Left cardiac atrium (tissue), 4 donors: ENCODE data around the gene TSHZ1. TPM values are rescaled to one million over a fixed set of nuclear protein-coding genes. Genes with fewer than 3 reads are reported as not detected.

Experiments
- ATAC-seq, 2 donors: fragments of 200-7000 bp; cut with Tn5 transposase; one replicate each; pipeline ENCODE4 v1.9.1; 2020; ENCODE audit warnings: mild to moderate bottlenecking in 2 of 2, moderate library complexity in 2 of 2
- DNase-seq: peaks from one replicate; pipeline ENCODE4 v3.0.0-alpha.2; 2020
- intact Hi-C, 2 donors: fragments of 100-400 bp; cut with DNase I; formaldehyde crosslinking; loops; one replicate each; pipeline versions ENCODE4 v1.14.1 to v1.15.1; 2022 to 2023
- total RNA-seq, 2 donors: library from RNA; stranded (reverse); fragmentation: NEBNext Ultra II Directional; extraction: Animal tissue kit (Norgen Biotek cat#: 25700); gene quantifications; one replicate each; pipeline ENCODE4 v1.2.1, GENCODE V29; 2021
- donor health status: DM: no; HTN: yes; CAD: no.
- donor health status: DM: no; HTN: yes; CAD: no; lungs with severe emphysema.
- donor health status: DM: yes; HTN: yes; CAD: no.
- donor health status: Dilated cardiomyopathy.

The TSHZ1 gene
- total RNA-seq, 2 donors from 2014 or later, result 14.0 to 22.6 TPM

DNA sequence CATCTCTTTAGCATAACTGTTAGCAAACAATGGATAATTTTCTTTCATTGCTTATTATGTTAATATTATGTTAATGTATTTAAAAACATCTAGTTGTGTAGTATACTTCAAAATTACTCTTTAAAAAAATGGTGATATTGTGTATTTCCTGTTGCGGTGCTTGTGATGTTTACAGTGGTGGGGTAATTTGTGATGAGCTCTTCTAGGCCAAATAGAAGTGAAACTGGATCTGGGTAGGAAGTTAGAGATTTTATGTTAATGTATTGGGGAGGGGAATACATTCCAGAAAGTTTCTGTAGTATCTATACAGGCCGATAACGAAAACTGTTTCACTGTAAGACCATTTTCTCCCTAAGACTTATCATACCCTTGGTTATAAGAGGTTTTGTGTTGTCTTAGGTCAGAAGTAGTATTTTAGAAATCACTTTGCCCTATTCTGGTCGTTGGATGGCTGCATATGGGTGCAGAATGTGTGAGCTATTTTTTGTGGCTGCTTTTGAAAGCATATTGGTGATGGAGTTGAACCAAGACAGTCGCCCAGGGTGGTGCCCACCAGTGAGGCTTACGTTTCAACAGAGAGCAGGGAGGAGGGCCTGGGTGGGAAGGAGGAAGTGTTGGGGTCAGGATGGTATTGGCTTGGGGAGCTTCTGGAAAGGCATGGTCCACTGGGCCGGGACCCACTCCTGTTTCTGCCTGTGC lies 5.8 kb downstream of the TSHZ1 start:
- ATAC-seq, result no peak
- no peak for DNase-seq
- intact Hi-C loops, result no loop called here

DNA sequence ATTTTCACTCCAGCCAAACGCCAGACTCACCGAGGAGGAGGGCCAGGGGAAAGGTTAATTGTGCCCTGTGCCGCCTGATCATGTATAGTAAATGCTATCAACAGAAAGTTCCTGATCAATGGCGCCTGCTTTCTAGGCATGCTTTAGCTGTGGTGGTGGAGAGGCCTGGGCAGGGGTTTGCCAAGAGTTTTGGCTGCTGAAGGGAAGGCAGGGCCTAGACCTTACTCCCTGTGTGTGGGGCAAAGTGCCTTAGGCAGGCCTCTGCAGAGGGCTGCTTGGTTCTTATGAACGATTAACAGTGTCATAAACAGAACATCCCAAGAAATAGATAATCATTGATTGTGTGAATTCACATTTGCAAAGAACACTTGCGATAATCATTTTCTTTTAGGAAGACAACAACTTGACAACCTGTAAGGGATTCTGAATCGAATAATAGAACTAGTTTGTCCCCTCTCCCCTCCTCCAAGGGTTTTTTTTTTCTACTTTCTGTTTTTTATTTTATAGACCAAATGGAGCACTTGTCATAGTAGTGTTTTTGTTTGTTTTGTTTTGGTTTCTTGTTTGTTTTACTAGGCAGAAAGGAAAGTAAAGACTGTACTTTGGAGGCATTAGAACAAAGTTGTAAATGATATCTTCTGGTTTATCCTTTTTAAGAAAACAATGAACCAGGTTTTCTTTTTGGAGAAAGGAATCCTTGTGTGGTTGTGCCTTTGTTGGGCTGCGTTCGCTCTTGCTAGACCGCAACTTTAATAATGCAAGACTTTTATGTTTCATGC lies 6.5 kb downstream of the TSHZ1 start:
- ATAC-seq (peak in 1 of 2 donors; percentile 27), DNase-seq (no peak)
- intact Hi-C loops, result no loop called here

DNA sequence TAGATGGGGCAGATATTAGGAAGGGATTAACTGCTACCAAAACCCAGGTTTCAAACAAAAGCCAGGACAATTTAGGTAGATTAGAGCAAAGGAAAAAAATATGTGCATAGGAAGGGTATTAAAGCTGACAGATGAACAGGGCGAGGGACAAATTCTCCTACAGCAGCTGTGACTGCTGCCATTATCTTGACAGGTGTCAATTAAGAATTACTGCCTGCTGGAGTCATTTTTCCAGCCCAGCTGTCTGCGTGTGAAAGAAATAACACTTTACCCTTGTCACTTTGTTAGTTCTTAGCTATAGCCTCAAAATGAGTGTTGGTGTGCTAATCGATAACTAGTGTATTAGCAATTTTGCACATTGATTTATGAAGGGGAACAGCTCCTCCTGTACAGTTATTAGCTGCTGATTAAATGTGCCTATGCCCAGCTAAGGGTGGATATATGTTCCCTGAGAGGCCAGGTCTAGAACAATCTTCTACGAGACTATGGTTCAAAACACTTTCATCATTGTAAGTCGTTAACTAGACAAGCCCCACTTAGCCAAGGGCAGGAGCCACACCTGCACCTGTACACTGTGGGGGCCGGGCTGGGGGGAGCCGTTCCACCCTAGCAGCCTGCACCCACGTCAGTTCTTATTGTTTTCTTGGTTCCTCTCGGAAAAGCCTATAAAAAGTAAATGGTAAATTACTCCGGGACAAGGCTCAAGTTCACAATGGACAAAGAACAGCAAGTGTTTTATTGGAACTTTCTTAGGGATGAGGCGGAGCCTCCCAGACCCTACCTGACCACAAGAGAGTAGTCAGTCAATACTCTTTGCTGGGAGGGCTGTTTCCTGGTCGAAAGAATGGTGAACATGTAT lies 7.7 kb downstream of the TSHZ1 start:
- intact Hi-C loops, result no loop called here
- no peak for DNase-seq
- no peak for ATAC-seq

DNA sequence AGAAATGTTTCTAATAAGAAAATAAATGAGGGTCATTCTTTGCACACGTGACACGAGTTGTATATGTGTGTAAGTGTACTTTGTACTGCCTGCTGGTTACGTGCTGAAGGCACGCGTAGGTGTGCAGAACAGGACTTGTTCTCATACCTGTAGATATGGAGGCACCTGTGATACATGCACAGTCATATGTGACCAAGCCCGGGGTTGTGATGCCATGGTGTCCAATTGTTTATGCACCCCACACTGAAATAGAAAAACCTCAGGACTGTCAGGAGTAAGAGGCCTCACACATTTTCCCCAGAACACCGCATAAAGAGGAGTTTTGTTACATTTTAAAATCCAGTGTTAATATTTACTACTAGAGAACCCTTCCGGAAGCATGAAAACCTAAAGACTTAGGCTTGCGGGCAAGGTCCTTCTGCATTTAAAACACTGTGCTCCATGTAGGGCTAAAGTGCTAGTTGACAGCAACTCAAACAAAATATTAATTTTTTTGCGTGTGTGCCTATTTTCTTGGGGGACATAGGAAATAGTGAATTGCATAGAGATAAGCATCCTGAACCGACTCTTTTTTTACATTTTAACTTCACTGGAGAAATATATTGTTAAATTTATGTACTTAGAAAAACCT lies 9.3 kb downstream of the TSHZ1 start:
- ATAC-seq (no peak), DNase-seq (no peak)
- intact Hi-C loops, result no loop called here

DNA sequence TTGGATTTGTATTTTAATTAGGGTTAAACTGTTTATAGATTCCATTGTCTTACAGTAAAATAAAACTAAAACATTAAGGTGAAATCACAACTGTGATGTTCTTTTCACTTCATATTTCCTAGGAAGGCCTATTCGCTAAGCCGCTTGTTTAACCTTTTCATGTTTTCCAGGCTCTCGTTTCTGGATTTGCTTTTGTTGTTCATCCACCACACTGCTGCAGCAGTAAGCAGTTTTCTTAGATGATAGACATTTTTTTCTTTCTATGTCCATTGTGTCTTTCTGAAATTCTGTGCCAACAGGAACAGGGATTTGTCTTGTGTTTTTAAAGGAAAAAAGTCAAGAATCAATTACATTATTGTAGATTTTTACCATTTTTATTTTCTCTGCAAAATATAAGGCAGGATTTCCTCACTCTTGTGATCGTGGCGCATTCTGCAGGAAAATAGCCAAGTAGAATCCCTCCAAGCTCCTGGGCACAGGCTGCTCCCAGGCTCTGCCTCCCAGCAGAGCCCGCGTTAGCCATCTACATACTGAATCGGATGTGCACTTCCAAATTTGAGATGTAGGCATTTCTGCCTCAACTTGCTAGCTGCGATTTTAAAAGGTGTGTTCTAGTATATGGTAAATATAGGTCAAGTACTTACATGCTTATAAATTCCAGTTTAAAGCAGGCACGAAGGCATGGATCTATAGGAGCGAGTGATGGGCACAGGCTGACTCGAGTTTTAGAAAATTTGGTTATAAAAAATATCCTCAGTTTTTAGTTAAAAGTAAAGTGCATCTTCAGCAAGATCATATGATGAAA lies 10.2 kb downstream of the TSHZ1 start:
- intact Hi-C loops, result no loop called here
- DNase-seq (no peak), ATAC-seq (peak in 1 of 2 donors; percentile 43)

DNA sequence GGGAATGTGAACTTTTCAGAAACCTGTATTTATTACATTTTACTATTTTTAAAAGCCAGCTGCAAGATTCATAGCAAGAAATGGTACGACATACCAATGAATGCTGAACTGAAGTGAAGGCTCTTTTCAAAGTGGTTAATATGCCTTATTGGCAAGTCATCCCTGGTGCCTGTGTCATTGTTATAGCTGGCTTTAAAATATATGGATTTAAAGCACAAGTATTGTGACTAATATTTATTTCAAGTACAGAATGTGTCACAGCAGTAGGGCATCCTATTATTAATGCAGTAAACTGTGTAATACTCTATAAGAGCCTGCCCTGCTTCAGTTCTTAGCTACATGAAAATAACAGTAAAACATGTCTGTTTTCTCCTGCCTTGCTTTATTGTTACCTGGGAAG lies 10.8 kb downstream of the TSHZ1 start:
- intact Hi-C loops, result no loop called here
- no peak for ATAC-seq
- DNase-seq, result no peak

DNA sequence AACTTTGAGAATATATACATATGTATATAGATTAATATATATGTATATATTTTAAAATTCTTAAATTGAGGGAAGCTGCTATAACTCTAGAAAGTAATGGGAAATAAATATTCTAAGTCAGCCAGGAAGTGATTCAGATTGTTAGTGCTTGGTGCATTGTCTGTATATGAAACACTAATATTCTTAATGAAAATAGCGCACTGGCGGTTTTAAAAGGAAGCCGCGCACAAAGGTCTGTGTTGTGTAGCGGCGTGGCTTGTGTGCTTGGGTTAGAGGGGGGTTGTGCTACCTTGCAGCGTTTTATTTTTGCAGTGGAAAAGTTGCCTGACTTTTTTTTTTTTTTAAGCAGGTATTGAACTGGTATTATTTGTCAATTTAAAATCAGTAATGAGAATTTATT lies 11.3 kb downstream of the TSHZ1 start:
- intact Hi-C loops, result no loop called here
- no peak for DNase-seq
- no peak for ATAC-seq

DNA sequence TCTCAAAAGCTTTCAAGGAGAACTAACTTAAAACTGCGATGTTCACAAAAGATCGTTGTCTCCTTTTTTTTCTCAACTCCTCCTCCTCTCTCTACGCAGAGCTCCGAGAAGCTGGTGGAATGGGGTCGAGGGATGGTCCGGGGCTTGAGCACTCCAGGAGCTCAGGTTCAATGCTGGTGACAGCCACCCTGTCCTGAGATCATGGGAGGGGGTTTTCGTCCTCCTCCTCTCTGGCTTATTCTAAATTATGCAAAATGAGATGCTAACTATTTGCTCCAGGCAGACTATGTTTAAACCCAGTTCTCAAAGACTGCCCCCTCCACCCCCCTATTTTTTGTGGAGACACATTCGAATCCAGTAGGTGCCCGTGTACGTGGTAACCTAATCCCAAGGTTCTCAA lies 11.8 kb downstream of the TSHZ1 start:
- DNase-seq (no peak), ATAC-seq (no peak)
- intact Hi-C loops, result no loop called here

DNA sequence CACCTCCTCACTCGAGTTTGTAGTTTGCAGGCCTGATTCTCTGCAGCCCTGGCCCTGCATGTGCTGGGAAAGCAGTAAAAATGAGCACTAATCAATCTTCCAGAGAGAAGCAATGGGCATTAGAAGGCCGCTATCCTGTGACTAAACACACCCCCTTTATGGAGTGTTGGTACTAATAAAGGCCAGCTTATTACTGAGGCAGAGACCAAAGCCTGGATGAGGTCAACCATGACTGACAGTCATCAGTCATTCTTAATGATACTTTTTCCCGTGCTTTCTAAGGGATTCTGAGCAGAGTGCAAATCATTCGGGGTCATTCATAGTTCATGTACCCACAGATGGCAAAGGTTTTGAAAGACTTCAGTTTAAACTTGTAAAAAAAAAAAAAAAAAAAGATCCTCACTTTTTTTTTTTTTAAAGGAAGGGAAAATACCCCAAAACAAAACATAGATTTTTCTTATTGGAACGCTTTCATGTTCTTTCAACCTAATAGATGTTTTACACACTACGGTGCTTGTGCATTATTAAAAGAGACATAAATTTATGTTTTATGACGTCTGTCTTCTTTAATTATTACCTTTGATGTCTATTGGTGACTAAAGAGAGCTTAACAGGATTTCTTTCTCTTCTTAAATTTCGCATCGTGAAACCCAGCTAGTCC lies 13.2 kb downstream of the TSHZ1 start:
- intact Hi-C loops, result no loop called here
- DNase-seq (no peak), ATAC-seq (no peak)

DNA sequence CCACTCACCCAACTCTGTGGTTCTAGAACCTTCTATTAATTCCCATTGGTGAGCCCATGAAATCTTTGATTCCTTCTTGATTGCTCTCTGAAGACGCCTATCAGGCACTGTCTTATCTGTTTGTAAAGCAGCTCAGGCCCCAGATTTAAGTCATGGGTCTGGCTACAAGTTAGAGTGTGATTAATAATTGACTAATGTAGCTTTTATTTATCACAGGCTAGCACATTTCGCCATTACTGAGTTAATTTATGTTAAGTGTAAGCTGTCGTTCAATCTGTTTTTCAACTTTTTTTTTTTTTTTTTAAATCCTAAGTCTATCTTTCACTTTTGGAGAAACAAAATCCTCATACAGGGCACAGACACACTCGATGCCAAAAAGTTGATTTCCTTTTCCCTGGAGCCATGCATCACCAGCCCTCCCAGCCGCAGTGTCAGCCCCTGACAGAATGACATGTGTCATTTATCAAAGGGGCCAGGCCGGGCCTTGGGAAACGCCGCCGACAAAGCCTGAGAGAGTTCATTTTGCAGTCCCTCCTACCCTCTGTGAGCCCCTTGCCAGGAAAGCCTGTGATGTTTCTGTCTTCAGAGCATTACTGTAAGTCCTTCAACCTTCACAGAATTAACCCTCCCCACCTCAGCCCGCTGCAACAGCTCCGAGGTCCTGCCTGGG lies 15.8 kb downstream of the TSHZ1 start:
- ATAC-seq (peak; percentile 42 to 43), DNase-seq (no peak)
- intact Hi-C loops, result no loop called here

DNA sequence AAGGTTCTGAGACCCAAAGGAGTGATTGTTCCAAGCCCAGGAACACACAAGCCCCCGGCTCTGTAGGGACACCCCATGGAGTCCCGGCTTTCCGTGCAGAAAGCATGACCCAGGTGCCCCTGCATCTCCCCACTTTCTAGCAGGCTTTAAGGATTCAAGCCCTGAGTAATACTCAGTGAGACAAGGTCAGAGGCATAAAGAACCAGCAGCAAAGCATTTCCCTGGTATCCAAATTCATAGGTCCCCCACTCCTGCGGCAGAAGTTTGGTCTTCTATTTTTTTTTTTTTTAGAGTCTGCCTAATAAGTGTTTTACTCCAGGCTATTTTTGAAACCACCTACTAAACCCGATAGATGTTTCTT lies 16.3 kb downstream of the TSHZ1 start:
- intact Hi-C loops, result no loop called here
- ATAC-seq (peak; percentile 2 to 8), DNase-seq (no peak)

DNA sequence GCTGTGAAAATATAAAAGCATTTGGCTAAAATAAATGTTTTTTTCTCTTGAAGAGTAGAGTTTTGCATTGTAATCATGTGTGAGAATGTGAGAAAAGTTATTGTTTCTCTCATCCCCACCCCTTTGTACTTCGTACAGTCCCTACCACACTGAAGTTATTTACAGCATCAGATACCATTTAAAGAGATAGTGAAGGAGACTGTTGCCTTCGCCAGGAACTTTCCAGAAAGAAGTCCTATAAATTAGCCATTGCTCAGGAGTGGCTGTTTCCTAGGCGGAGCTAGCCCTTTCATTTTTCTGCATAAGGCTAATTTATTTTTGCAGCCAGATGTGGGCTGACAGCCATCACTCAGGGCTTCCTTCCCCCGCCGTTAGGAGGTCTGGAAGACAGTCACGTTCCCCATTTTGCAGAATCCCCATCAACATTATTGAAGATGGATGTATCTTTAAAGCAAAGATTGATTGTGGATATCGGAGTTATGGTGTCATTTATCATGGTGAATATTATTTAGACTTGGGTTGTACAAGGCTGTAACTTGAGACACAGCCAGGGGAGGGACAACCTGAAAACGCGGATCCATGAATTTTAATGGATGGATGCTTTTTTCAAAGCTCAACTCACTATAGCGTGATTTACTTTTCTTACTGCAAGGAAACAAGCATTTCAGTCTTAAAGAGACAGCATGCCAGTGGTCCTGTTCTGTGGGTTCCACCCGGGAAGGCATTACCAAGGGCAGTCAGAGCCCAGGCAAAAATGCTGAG lies 17.1 kb downstream of the TSHZ1 start:
- peak in 1 of 2 donors; percentile 28 for ATAC-seq
- intact Hi-C loops, result no loop called here

DNA sequence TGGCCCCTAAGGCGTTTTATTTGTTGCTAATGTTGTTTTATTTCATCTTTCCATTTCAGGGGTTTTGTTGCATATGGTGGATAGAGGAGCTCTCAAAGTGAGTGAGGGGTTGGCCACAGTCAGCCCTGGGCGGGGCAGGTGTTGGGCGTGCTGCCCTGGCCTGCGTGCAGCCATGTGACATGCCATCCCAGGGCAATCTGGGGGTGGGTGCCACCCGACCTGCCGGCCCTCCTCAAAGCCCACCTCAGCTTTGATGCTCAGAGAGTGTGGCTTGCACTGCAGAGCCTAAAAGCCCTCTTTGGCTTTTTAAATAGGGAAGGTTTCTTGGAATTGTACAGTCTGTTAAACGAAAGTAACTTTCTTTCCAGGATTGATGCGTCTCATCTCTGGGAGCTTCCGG lies 18.4 kb downstream of the TSHZ1 start:
- intact Hi-C loops, result no loop called here
- ATAC-seq (no peak), DNase-seq (no peak)

More for the DNA sequence above, 17.1 kb downstream of the TSHZ1 start:
- DNase-seq, result no peak

DNA sequence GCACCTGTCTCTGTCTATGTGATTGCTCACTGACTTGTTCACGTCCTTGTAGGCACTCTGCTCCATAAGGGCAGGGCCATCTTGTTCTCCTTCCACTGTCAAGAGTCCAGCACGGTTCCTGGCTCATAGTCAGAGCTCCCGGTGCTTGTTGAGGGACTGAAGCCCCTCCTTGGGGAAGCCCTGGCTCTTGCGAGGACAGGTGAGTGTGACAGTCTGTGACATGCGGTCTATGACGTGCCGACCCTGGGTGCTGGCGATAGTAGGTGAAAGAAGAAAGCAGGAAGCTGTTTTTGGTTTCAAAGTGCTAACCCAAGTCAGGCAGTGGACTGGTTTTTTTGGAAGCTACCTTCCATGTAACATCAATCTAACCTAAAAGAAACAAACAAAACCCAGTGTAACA lies 18.8 kb downstream of the TSHZ1 start:
- DNase-seq (no peak), ATAC-seq (no peak)
- intact Hi-C loops, result no loop called here

DNA sequence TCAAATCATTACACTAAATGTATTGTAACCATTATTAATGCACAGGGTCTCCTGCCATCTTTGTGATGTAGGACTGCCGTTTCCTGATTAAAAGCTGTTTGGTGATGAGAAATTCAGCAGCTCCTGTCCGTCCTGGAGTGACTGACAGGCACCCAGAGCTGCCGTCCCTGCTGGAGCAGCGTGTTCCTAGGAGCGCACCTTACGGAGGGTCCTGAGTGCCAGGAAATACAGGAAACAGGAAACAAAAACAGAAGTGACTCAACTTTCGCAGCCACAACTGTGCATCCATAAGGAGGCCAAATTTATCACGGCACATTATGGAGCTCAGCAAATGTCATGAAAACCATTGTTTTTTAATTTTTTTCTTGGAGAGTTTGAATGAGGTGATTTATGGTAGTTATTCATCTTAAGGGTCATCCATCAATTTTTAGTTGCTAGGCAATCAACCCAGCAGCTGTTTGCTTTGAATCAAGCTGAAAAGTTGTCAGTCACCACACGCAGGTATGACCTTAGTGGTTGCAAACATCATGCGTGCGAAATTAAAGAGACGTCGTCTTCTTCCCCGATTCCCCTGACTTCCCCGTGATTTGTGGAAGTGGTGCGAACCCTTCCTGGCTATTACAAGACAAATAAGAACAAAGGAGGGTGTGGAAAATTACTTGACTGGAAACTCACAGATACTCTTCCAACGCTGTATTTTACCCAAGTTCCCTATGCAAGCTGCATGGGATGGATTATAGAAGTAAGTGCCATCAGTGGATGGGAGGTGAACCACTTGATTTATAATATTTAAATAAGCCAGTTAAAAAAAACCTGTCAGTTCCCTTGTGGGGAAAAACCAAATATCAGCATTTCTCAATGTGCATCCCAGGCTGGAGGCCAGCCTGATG lies 19.8 kb downstream of the TSHZ1 start:
- ATAC-seq, result peak in 1 of 2 donors; percentile 29
- intact Hi-C loops, result no loop called here

DNA sequence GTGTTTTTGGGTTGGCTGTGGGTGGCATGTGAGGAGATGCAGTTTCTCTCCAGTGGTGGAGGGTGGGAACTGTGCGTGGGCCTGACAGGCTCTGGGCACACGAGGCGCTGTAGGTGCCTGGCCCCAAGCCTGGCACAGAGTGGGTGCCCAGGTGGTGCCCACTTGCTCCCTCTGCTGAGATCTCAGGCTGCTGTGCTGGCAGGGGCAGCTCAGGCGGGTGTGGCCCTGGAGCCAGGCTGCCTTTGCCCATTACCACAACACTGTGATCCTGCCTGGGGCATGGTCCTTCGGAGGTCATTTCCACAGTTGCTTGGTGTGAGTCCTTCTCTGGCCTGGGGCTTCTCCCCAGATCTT lies 20.4 kb downstream of the TSHZ1 start:
- DNase-seq (no peak), ATAC-seq (no peak)
- intact Hi-C loops, result no loop called here

More for the DNA sequence above, 19.8 kb downstream of the TSHZ1 start:
- no peak for DNase-seq
